Bone marrow (tissue), 2 donors: ENCODE data around the gene HSPA12B.

Experiments used
- DNase-seq, 2 donors: peaks; one replicate each; lab custom pipeline; 2025; lab: John Stamatoyannopoulos, UW

The HSPA12B gene

GRCh38 chr20:3749087-3749688 lies 16.7 kb downstream of the HSPA12B start:
- no peak for DNase-seq

- DNase-seq: no peak
Observed at GRCh38 chr20:3749689-3750531, 17.4 kb downstream of the HSPA12B start.

GRCh38 chr20:3751305-3751674 lies 18.8 kb downstream of the HSPA12B start:
- no peak for DNase-seq

- no peak for DNase-seq
Observed at GRCh38 chr20:3751675-3752385, 19.3 kb downstream of the HSPA12B start.

GRCh38 chr20:3752386-3752759 lies 19.9 kb downstream of the HSPA12B start:
- no peak for DNase-seq

- DNase-seq: peak; percentile 9 to 46
Observed at GRCh38 chr20:3753098-3753497, 20.6 kb downstream of the HSPA12B start.

GRCh38 chr20:3753501-3754275 lies 21.2 kb downstream of the HSPA12B start:
- DNase-seq: no peak

- no peak for DNase-seq
Observed at GRCh38 chr20:3754276-3754630, 21.8 kb downstream of the HSPA12B start.

- DNase-seq: no peak
Observed at GRCh38 chr20:3755269-3755668, 22.8 kb downstream of the HSPA12B start.

GRCh38 chr20:3755814-3756480 lies 23.5 kb downstream of the HSPA12B start:
- DNase-seq: no peak

GRCh38 chr20:3757268-3757667 lies 24.8 kb downstream of the HSPA12B start:
- DNase-seq: no peak

- DNase-seq: no peak
Observed at GRCh38 chr20:3758566-3758965, 26.1 kb downstream of the HSPA12B start.

GRCh38 chr20:3759316-3759823 lies 26.9 kb downstream of the HSPA12B start:
- DNase-seq: no peak

GRCh38 chr20:3759884-3760283 lies 27.4 kb downstream of the HSPA12B start:
- DNase-seq: no peak

GRCh38 chr20:3760655-3761348 lies 28.3 kb downstream of the HSPA12B start:
- no peak for DNase-seq

GRCh38 chr20:3763671-3764601 lies 31.5 kb downstream of the HSPA12B start:
- no peak for DNase-seq

GRCh38 chr20:3764659-3765058 lies 32.2 kb downstream of the HSPA12B start:
- DNase-seq: no peak

- no peak for DNase-seq
Observed at GRCh38 chr20:3765171-3765882, 32.8 kb downstream of the HSPA12B start.

GRCh38 chr20:3766422-3767109 lies 34.1 kb downstream of the HSPA12B start:
- no peak for DNase-seq
